Right renal cortex interstitium (tissue), 3 donors: ENCODE data around the gene ACTL7A. TPM values are rescaled to one million over a fixed set of nuclear protein-coding genes. Genes with fewer than 3 reads are reported as not detected.

Source experiments
- DNase-seq, 3 donors: peaks; one replicate each; pipeline ENCODE4 v3.0.0-alpha.2; 2013; ENCODE audit warnings: low read depth in 3 of 3, low spot score in 2 of 3
- polyA plus RNA-seq, 3 donors: library from polyadenylated mRNA; unstranded; fragments of 120-200 nt; gene quantifications; one replicate each; pipeline ENCODE4 v1.2.1, GENCODE V29; 2013; ENCODE audit not compliant: insufficient read length in 3 of 3

The ACTL7A gene
- polyA plus RNA-seq, 3 donors: not detected

- DNase-seq: no peak
Measured at GRCh38 chr9:108910914-108911313, 48.8 kb downstream of the ACTL7A start.

GRCh38 chr9:108911820-108912219 lies 49.8 kb downstream of the ACTL7A start:
- DNase-seq: no peak

Other genes starting within 250 kb of the ACTL7A start
- gene ACTL7B, start 6.3 kb upstream of the ACTL7A start, polyA plus RNA-seq: not detected
- gene ELP1, start 71.9 kb downstream of the ACTL7A start, polyA plus RNA-seq: 10 to 100 TPM; 42.4 to 45.0 (median 42.8) TPM
- gene ABITRAM, start 72.1 kb downstream of the ACTL7A start, polyA plus RNA-seq: 10 to 100 TPM; 30.1 to 33.2 (median 31.0) TPM
- 10 to 100 TPM; 69.7 to 80.8 (median 69.9) TPM for gene CTNNAL1, start 151.2 kb downstream of the ACTL7A start, polyA plus RNA-seq